T follicular helper cell (primary cell): Measurements from ENCODE around the gene DACH2.

Experiments
- DNase-seq: peaks from one replicate; pipeline ENCODE4 v3.0.0-alpha.2; 2020; ENCODE audit warnings: low read depth

Gene DACH2

DNA sequence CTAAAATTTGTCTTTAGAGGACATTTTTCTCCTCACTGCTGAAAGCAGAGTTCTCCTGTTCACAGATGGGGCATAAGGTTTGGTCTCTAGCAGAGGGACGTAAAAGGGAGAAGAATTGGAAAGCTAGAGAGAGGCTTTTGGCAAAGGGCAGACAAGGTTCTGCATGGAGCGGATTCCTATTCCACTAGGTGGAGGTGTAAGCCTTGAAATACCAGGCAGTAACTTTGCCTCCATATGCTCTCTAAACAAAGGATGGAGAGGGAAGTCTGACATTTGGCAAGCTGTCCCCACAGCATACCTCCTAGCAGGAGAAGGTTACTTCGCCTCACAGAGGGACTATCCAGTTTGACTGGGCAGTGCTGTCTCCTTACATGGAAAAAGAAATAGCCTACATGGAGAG is 174.7 kb downstream of the DACH2 start:
- DNase-seq = no peak

DNA sequence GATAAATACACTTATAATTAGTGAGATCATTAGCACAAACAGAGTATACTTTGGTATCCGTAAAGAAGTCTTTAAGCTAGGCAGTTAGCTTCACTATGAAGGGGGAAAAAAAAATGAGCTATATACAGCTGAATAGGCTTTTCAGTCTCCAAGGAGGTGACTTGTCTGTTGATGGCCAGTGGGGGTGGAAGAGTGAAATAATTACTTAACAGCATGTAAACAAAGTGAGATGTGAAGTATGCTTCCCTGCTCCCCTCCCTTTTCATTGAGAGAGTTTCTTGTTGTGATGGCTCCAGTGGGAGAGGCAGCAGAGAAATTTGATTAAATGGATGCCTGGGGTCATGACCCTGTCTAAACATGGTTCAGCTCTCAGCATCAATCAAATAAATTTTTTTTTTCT is 180.9 kb downstream of the DACH2 start:
- no peak for DNase-seq

DNA sequence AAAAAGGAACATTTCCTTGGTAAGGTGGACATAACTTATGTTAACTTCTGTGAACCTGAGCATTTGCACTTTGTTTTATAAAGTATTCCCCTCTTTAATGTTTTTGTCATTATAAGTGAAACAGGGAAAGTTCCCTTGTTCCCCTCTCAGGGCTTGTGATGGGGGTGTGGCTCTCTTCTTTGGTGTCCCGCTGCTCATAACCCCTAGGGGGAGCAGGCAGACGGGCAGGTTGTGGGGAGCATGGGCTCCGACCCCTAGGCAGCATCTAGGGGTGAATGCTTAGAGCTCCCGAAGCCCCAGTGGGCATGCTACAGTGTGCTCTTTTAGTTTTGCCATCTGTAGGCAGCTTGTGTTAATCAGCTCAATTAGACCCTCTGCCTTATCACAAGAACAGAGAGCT is 200.4 kb downstream of the DACH2 start:
- no peak for DNase-seq

DNA sequence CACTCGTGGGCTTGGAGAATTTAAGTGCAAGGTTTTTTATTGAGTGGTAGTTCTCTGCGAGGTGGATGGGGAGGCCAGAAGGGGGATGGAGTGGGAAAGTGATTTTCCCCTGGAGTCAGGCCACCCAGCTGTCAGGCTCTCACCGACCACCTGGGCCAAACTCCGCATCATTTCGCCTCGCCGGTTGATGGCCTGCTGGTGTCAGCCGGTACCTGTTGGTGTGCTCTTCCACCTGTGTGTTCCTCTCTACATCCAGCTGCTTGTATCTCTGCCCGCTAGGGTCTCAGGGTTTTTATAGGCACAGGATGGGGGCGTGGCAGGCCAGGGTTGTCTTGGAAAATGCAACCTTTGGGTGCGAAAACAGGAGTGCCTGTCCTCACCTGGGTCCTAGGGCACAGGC is 200.9 kb downstream of the DACH2 start:
- no peak for DNase-seq

DNA sequence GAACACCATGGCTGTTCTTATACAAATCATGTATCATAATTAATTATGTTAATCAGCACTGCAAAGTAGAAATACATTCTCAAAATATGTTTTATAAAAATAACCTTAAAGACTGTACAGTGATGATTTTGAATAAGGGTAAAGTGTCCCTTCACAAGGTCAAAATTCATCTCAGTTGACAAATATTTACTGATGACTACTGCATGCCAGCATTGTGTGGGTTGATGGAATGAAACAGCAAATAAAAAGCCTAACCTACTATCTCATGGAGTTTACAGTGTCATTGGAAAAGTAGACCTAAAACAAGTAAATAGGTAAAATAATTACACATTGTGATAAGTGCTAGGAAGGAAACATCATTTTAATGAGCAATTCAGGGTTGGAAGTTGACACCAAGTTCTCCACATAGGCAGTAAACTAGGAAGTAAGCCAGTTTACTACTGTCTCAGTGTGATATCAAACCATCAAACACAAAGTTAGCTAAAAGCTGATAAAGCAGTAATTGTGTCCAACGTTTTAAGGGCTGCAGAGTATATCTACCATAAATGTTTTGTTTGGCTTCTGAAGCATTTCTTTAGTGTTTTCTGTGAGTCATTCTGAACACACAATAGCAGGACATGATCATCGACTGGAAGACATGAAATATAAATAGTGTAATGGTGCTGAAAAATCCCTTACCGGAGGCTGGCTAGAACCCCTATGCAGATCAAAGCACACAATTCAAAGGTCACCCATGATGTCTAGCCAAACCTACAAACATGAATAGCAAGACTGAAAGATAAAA is 221.8 kb downstream of the DACH2 start:
- DNase-seq = no peak

DNA sequence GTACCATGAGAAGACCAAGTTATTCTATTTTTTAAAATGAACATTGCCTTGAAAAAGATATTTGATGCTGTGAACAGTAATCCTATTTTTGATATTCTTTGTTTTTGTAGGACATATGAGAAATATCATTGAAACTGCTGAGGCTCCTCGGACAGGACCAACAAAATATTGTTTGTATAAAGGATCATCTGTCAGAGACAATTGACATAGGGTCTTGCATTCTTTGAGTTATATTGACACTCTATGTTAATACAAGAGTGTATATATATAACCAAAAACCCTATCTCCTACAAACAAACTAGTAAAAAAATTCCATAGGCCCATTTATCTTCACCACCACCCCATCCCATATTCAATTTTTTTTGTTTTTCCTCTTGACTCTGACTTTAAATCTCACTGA is 222.7 kb downstream of the DACH2 start:
- no peak for DNase-seq

DNA sequence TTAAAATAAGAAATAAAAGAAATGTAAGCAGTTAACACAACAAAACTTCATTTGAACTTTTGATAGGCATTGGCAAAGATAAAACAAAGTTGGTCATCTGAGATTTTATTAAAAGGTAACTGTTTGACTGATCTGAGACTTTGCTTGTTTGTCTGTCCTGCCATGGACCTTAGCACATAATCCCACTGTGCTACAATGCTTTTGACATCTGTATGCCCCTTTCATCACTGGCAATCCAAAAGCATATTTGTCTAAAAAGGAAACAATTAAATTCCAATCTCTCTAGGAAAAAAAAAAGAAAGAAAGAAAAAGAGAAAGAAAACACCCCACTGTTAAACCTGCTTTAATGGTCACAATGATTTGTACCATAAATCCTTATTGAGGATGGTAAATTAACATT is 231.0 kb downstream of the DACH2 start:
- DNase-seq = no peak

DNA sequence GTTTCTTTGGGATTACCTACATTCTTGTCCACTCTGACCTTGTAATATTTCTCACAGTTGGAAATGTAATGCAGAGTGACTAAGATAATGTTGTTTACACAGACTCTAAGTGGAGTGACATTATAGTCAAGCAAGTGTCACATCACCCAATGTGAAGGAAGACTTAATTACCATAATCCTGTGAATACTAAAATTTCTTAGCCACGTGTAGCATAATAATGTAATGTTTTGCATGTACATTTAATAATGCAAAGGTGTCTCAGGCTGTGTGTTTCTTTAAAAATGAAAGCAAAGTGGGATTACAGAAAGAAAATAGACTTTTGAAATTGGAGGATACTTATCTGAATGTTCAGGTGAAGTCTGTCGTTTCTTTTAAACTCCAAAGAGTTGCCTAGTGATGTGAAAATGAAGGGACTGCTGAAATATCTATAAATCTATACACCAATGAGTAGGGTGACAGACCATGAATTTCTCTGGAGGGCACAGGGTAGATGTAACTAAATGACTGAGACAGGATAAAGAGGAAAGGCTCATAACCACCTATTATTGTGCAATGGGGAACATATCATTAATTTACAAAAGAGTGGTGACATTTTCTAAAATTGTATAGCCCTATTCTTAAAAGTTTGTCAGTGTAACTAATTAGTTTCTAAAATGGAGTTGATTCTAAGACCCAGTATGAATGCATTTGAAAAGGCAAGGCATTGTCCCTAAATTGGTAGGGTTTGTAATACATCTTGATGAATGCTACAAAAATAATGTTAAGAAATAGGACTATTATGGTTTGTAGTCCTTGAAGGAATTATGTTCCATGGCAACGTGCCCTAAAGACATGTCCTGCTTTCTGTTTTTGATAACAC is 235.7 kb downstream of the DACH2 start:
- DNase-seq = no peak

DNA sequence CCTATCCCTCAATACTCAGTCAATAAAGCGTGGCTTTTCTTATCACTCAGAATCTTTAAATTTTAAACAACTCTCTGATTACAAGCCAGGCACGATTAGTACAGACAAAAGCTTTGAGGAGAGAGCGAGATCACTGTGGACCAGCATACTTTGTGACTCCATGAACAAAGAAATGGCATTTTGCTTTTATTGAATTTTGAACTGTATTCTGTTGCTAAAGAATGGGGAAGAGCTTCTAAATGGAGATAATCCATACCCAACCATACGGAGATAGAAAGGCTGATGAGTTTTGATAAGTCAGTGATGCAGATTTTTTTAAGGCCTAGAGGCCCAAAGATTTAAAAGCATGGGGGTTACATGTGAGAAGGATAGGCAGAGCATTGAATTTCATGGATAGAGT is 259.1 kb downstream of the DACH2 start:
- DNase-seq = no peak

DNA sequence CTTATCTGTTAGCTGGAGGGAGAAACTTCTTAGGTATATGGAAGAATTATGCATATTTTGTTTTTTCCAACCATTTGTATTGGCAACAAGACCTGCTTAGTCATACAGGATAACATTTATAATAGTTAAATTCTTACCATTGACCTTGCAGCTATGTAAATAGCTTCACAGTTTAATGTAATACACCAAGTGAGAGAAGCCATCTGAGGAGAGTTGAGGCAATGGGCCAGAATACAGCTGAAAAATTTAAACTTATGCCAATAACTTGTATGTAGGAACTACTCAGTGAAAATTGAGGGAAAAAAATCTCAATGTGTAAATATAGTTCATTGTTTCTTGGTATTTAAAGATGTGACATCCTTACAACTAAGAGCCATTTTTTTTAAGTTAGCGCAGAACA is 273.5 kb downstream of the DACH2 start:
- no peak for DNase-seq

DNA sequence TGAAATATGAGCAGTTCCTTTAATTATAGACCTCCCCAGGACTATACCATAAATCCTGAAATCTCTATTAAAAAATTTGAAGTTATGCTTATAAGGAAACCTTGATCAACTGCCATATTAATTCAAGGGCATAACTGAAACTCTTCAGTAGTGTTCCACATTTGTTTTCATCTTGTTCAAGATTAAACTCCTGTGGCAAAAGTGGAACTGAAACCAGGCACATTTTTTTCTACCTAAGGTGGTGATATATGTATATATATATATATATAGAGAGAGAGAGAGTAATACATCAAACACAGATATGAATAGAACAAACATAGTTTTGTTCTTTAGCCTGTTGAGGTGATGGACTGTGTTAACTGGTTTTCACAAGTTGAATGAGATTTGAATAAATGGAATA is 287.9 kb downstream of the DACH2 start:
- no peak for DNase-seq

DNA sequence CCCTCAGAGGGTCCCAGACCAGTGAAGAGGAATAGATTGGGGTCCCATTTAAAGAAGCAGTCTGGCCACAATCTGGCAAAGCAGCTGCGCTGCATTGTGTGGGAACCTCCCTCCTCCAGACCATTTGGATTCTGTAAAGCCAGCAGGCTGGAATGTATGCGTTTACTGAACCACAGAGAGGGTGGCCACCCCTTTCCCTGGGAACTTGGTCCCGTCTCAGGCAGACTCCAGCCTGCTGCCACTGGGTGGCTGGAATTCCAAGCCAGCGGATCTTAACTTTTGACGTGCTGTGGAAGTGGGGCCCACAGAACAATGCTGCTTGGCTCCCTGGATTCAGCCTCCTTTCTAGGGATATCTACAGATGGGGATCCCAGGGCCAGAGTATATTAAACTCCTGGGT is 307.2 kb downstream of the DACH2 start:
- DNase-seq = no peak

DNA sequence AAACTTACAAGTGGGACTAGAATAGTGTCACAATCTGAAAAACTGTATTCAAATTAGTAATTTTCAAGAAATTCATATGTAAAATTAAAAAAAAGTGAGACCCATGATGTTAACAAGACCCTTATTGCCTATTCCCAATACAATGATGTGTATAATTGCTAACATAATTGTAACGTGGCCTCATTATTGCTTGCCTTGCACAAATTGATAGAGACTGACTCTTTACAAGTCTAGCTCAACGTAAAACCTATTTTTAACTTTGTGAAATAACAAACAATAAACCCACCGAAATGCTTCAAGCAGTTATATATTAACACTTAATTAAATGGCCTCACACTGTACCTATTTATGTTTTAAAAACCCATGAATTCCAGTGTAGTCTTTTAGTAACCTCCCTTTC is 312.5 kb downstream of the DACH2 start:
- no peak for DNase-seq

DNA sequence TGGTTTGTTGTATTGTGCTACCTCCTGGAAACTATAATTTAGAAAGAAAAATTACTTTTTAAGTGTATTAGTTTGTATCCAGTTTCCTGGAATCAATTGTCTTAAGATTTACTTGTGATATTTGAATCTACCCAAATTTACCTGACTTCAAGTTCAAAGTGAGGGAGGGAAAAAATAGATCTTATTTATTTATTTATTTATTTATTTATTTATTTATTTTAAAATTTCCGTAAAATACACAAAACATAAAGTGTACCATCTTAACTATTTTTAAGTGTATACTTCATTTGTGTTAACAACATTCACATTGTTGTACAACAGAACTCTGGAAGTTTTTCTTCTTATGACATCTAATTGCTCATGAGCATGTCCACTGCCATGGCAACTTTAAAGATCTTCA is 356.0 kb downstream of the DACH2 start:
- DNase-seq = no peak

DNA sequence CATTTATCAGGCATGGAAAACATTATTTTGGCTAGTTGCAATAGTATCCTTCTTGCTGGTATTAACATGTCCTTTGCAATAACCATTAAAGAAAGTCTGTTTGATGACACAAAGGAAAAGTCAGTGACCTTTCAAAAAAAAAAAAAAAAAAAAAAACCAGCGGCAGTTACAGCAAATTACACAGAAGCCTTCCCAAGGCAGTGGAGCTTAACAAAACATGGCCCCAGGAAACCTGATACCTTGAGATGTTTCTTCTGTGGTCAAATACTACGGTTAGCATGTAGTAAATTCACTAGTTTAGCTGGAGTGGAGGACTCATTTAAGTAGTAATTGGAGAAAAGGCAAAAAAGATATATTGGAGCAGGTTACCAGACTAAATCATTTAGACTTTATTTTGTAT is 359.1 kb downstream of the DACH2 start:
- DNase-seq = no peak

DNA sequence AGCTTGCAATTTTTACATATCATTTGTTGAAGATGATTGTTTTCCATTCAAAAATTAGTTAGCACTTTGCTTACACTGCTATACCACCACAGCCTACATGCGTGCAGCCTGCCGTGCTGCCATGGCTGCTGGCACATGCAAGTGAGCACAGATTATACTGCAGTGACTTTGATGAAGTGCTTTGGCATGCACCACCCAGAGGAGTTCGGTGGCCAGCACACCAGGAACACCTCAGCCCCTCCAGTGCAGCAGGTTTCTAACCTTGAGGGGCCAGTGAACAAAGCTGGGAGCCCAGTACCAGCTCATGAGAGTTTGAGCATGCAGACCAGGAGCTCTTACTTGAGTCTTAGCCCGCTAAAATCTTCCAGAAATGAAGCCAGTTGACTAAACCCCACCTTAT is 431.5 kb downstream of the DACH2 start:
- DNase-seq = no peak

DNA sequence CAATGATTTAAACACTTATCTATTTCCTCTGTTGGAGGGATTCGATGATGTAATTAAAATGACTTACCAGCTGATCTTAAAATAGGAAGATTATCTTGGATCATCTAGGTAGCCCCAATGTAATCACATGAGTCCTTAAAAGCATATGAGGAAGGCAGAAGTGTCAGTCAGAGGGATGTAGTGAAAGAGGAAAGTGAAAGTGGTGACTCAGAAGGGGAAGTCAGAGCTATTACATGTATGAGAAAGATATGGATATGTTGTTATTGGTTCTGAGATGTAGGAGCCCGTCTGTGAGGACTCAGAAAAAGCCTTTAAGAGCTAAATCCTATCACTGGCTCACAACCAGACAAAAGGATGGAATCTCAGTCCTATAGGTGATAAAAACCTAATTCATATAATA is 456.4 kb downstream of the DACH2 start:
- DNase-seq = no peak

DNA sequence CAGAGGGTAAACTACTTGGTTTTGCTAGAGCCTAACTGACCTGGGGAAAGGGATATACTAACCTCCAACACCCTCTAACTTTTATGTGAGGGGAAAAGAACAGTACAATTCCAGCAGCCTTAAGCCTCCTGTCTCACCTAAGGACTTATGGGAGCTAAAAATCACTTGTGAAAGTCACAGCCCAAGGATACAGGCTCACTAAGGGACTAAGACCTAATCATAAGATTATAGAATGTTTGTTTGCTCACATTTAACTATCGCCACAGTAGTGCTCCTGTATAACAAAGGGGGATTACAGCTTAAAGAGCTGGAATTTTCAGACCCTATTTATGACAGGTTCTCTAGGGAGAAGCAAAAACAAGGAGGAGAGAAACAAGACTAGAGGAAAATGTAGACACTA is 548.7 kb downstream of the DACH2 start:
- no peak for DNase-seq

DNA sequence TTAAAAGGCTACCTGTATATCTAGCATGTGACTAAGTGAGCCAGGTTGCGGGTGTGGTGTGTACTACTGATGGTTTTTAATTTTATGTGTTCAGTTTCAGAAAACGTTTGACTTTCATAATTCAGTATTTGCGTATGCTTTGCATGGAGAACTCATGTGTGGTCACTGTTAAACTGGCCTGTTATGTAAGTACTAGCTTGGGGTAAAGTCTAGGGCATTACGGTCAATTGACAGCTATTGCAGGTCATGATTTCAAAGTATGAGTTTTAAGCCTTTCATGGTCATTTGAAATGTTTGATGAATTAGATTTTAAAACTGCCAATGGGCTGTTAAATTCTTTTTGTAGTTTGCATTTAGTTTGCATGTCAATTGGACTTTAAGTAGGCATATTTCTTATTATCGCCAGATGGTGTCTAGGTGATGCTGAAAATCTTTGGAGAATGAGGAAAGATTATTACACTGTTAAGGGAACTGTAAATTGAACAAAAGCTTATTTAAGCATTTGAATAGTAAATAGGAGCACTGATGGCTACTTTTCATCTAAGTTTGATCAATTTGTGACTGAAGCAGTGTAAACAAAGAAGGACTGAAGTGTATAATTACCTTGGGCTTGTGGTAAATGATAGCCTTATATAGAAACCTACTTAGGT is 563.4 kb downstream of the DACH2 start:
- no peak for DNase-seq

DNA sequence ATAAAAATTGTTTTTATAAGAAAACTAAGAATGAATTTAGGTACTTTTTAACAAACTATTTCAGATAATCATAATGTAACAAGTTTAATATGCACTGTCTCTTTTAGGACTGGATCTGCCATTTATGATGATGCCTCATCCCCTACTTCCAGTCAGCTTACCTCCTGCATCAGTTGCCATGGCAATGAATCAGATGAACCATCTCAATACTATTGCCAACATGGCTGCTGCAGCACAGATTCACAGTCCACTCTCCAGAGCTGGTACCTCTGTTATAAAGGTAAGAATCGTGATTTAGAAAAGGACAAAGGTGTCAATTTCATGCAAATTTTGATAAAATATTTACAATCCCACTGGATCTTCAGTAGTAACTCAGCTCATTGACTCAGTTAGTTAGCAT is 566.2 kb downstream of the DACH2 start:
- no peak for DNase-seq

DNA sequence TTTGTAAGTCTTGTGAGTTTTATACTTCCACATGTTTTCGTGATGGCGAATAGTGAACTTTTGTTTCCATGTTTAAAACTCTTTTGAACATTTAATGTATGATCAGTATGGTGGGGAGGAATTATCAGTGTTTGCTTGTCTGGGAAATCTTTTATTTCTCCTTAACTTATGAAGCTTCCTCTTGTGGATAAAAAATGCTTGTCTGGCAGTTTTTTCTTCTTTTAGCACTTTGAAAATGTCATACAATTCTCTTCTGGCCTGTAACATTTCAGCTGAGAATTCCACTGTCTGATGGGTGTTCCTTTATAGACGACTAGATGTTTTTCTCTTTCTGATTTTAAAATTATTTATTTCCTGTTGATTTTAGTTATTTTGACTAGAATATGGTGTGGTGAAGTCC is 576.0 kb downstream of the DACH2 start:
- no peak for DNase-seq

DNA sequence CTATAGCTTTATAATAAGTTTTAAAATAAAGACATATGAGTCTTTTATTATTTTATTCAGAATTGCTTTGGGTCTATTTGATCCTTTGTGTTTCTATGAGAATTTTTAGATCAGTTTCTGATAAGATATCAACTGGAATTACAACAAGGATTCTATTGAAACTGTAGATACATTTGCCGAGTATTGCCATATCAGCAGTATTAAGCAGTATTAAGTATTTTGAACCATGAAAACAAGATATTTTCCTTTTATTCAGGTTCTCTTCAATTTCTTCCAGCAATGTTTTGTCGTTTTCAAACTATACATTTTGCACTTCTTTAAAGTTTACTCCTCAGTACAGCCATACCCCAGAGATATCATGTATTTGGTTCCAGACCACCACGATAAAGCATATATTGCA is 598.8 kb downstream of the DACH2 start:
- no peak for DNase-seq

DNA sequence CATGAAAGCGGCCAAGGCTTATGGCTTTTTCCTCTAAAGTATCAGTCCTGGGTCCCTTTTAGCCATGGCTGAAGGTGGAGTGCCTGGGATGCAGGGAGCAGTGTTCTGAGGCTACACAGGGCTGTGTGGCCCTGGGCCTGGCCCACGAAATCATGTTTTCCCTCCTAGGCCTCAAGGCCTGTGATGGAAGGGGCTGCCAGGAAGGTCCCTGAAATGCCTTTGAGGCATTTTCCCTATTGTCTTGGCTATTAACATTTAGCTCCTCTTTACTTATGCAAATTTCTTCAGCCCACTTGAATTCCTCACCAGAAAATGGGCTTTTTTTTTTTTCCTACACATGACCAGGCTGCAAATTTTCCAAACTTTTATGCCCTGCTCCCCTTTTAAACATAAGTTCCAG is 657.0 kb downstream of the DACH2 start:
- no peak for DNase-seq
